Adrenal gland (tissue), 5 donors: ENCODE data around the gene CENPP.

Source experiments
- POLR2A ChIP-seq, 2 donors: fragments of 450-650 bp; IDR thresholded peaks; one replicate each; pipeline ENCODE4 v1.6.1; 2017; ENCODE audit warnings: antibody characterized with exemption in 2 of 2, mild to moderate bottlenecking in 2 of 2, moderate library complexity in 1 of 2
- TF ChIP-seq, protein P1 (sequence below), 6 experiments: fragments of 450-650 bp in 4 of 6; fragments of 200-600 bp in 2 of 6; sonication (generic) in 1 of 6; IDR thresholded peaks; 1 replicate in 5 of 6; 2 replicates in 1 of 6; pipeline versions ENCODE4 v1.5.1 to v1.8.0; 2016 to 2021; ENCODE audit warnings: antibody characterized with exemption in 6 of 6, mild to moderate bottlenecking in 2 of 6, moderate library complexity in 1 of 6
- donor health status: DM: no; HTN: no; CAD: no.

DNA sequence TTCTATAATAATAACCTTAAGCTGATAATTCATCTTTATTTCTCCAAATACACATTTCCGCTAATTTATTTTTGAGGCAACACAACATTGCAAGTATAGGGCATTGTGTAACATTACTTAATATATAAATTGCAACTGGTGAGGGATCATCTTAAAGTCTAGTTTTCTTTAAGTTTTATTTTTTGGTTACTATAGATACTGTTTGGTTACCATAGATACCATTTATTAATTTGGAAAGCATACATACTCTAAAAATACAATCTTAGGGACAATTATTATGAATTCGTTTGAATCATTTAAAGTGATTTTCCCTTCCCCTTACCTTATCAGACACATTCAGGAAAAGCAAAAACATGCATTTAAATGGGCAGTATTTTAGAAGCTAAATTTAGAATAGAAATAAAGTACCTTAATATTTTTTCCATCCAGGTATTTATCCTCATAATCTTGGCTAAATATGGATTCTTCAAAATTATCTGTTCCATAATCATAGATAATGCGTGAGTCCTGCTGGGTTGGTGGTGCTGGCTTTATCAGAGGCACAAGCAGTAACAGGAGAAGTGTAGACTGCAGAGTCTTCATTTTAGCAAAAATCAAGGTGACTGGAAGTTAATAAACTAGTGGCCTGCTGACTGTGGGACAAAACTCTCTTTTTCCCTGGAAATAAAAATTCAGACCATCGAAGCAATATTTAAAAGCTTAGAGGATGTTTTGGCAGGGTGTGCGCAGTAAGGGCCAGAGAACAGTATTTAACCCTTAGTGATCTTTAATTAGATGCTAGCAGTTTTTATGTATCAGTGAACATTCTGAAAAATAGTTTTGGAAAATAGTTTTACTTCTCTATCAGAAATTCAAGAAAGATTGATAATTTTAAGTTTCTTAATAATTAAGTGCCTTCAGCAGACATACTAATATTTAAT lies 77.3 kb downstream of the CENPP start:
- TF ChIP-seq, protein P1, sequence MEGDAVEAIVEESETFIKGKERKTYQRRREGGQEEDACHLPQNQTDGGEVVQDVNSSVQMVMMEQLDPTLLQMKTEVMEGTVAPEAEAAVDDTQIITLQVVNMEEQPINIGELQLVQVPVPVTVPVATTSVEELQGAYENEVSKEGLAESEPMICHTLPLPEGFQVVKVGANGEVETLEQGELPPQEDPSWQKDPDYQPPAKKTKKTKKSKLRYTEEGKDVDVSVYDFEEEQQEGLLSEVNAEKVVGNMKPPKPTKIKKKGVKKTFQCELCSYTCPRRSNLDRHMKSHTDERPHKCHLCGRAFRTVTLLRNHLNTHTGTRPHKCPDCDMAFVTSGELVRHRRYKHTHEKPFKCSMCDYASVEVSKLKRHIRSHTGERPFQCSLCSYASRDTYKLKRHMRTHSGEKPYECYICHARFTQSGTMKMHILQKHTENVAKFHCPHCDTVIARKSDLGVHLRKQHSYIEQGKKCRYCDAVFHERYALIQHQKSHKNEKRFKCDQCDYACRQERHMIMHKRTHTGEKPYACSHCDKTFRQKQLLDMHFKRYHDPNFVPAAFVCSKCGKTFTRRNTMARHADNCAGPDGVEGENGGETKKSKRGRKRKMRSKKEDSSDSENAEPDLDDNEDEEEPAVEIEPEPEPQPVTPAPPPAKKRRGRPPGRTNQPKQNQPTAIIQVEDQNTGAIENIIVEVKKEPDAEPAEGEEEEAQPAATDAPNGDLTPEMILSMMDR (IDR thresholded peaks at IDR 0.05), result no peak
- TF ChIP-seq POLR2A (IDR thresholded peaks at IDR 0.05), result no peak
